Gastroesophageal sphincter (tissue), 4 donors: Measurements from ENCODE around the gene GNG4. TPM values are rescaled to one million over a fixed set of nuclear protein-coding genes. Genes with fewer than 3 reads are reported as not detected.

Experiments
- ATAC-seq: fragments of 150-250 bp; one replicate; pipeline ENCODE4 v1.9.1; 2016; ENCODE audit warnings: mild to moderate bottlenecking, moderate library complexity
- H3K27ac ChIP-seq, 4 donors: fragments of 200-600 bp; sonication (generic) in 3 of 4; 1 replicate in 3 of 4; 2 replicates in 1 of 4; pipeline ENCODE4 v1.5.1; 2016 to 2019
- H3K27me3 ChIP-seq: fragments of 200-600 bp; sonication (generic); one replicate; pipeline ENCODE4 v1.5.1; 2019
- H3K36me3 ChIP-seq, 2 donors: fragments of 200-600 bp; sonication (generic); one replicate each; pipeline ENCODE4 v1.5.1; 2019; ENCODE audit warnings: control low read depth in 1 of 2
- H3K4me1 ChIP-seq, 3 donors: fragments of 200-600 bp; sonication (generic); 1 replicate in 2 of 3; 2 replicates in 1 of 3; pipeline ENCODE4 v1.5.1; 2016 to 2019; ENCODE audit warnings: control low read depth in 2 of 3
- H3K4me3 ChIP-seq, 2 donors: fragments of 200-600 bp; sonication (generic); one replicate each; pipeline ENCODE4 v1.5.1; 2019; ENCODE audit warnings: mild to moderate bottlenecking in 1 of 2, moderate library complexity in 1 of 2
- H3K9me3 ChIP-seq, 3 donors: fragments of 200-600 bp; sonication (generic); one replicate each; pipeline ENCODE4 v1.5.1; 2017 to 2019; ENCODE audit warnings: control low read depth in 2 of 3
- CTCF ChIP-seq, 4 experiments: fragments of 200-600 bp in 2 of 4; fragments of 450-650 bp in 2 of 4; sonication (generic) in 1 of 4; IDR thresholded peaks; one replicate each; pipeline ENCODE4 v1.5.1; 2017 to 2019; ENCODE audit warnings: antibody characterized with exemption in 4 of 4, mild to moderate bottlenecking in 2 of 4, moderate library complexity in 2 of 4
- EP300 ChIP-seq: sonication (generic); formaldehyde crosslinking; IDR thresholded peaks from one replicate; pipeline ENCODE4 v1.6.1; 2017; ENCODE audit warnings: antibody characterized with exemption, mild to moderate bottlenecking
- POLR2A ChIP-seq, 2 donors: fragments of 450-650 bp; IDR thresholded peaks; one replicate each; pipeline ENCODE4 v1.6.1; 2017; ENCODE audit warnings: antibody characterized with exemption in 2 of 2, mild to moderate bottlenecking in 2 of 2, moderate library complexity in 1 of 2
- POLR2AphosphoS5 ChIP-seq: sonication (generic); formaldehyde crosslinking; IDR thresholded peaks from one replicate; pipeline ENCODE4 v1.6.1; 2017; ENCODE audit warnings: antibody characterized with exemption
- WGBS, 2 donors: methylation state at CpG; one replicate each; pipeline ENCODE4 v1.1.5; 2018; ENCODE audit warnings: low coverage in 1 of 2; 5-methylcytosine and 5-hydroxymethylcytosine counted together
- total RNA-seq, 4 donors: library from RNA; depleted of rRNA; stranded (reverse); fragments of >200 nt; gene quantifications; one replicate each; pipeline ENCODE4 v1.1.0, GENCODE V29; 2016

Gene GNG4
- total RNA-seq, 4 donors from 2014 or later: 0.40 to 0.73 (median 0.52) TPM; not detected in 1

GRCh38 chr1:235513495-235514366 lies 135.9 kb downstream of the GNG4 start:
- no peaks in the 10 kb centered on the region for H3K27me3 ChIP-seq
- no peak overlapping the region for H3K27ac ChIP-seq
- ATAC-seq: no peak
- H3K9me3 ChIP-seq: no peaks in the 10 kb centered on the region
- TF ChIP-seq POLR2AphosphoS5 (no peak), CTCF (IDR thresholded peaks at IDR 0.05) (peak; percentile 73 to 96 (median 83)), POLR2A (IDR thresholded peaks at IDR 0.05) (no peak)
- H3K4me1 ChIP-seq: no peaks in the 10 kb centered on the region
- no peak overlapping the region for H3K4me3 ChIP-seq
- WGBS, 2 donors: 34 to 38% methylated on average over 8 of the region's 8 CpGs
- no peaks in the 10 kb centered on the region for H3K36me3 ChIP-seq

- ATAC-seq: no peak
Measured at GRCh38 chr1:235511470-235512240, 137.9 kb downstream of the GNG4 start.

GRCh38 chr1:235510823-235511222 lies 138.8 kb downstream of the GNG4 start:
- no peaks in the 10 kb centered on the region for H3K27me3 ChIP-seq
- no peak overlapping the region for H3K4me3 ChIP-seq
- 50 to 66% methylated on average over 2 to 6 of the region's 6 CpGs for WGBS, 2 donors
- no peaks in the 10 kb centered on the region for H3K36me3 ChIP-seq
- H3K27ac ChIP-seq: no peak overlapping the region
- no peaks in the 10 kb centered on the region for H3K9me3 ChIP-seq
- peaks cover 0 to 10% (median 0%) of the 10 kb centered on the region in 3 donors for H3K4me1 ChIP-seq
- no peak for TF ChIP-seq CTCF (IDR thresholded peaks at IDR 0.05)
- no peak for TF ChIP-seq EP300
- TF ChIP-seq POLR2AphosphoS5: no peak
- TF ChIP-seq POLR2A (IDR thresholded peaks at IDR 0.05): no peak
- ATAC-seq: no peak

More at GRCh38 chr1:235511470-235512240, 137.9 kb downstream of the GNG4 start:
- no peak for TF ChIP-seq EP300
- no peak for TF ChIP-seq POLR2A (IDR thresholded peaks at IDR 0.05)
- TF ChIP-seq CTCF (IDR thresholded peaks at IDR 0.05): no peak
- TF ChIP-seq POLR2AphosphoS5: no peak
- no peaks in the 10 kb centered on the region for H3K36me3 ChIP-seq
- H3K4me1 ChIP-seq: peaks cover 0 to 2% (median 0%) of the 10 kb centered on the region in 3 donors
- H3K9me3 ChIP-seq: no peaks in the 10 kb centered on the region
- 67 to 78% methylated on average over 8 to 11 of the region's 13 CpGs for WGBS, 2 donors
- no peak overlapping the region for H3K4me3 ChIP-seq
- H3K27ac ChIP-seq: no peak overlapping the region
- H3K27me3 ChIP-seq: no peaks in the 10 kb centered on the region

- WGBS, 2 donors: 76 to 87% methylated on average over 3 of the region's 3 CpGs
- ATAC-seq: no peak
- TF ChIP-seq POLR2AphosphoS5 (no peak), POLR2A (IDR thresholded peaks at IDR 0.05) (no peak), EP300 (no peak), CTCF (IDR thresholded peaks at IDR 0.05) (no peak)
Measured at GRCh38 chr1:235507623-235508022, 142.0 kb downstream of the GNG4 start.

More at GRCh38 chr1:235507623-235508022, 142.0 kb downstream of the GNG4 start:
- Histone ChIP-seq H3K27ac (no peak overlapping the region), H3K9me3 (no peaks in the 10 kb centered on the region), H3K4me1 (peaks cover 0 to 16% (median 0%) of the 10 kb centered on the region in 3 donors), H3K36me3 (no peaks in the 10 kb centered on the region), H3K4me3 (no peak overlapping the region), H3K27me3 (no peaks in the 10 kb centered on the region)
